ENCODE measurements around the gene PRX. TPM values are rescaled to one million over a fixed set of nuclear protein-coding genes. Genes with fewer than 3 reads are reported as not detected.

The PRX gene
- total and polyA plus RNA-seq, 2 experiments from 2014 or later: 4.2 TPM

DNA sequence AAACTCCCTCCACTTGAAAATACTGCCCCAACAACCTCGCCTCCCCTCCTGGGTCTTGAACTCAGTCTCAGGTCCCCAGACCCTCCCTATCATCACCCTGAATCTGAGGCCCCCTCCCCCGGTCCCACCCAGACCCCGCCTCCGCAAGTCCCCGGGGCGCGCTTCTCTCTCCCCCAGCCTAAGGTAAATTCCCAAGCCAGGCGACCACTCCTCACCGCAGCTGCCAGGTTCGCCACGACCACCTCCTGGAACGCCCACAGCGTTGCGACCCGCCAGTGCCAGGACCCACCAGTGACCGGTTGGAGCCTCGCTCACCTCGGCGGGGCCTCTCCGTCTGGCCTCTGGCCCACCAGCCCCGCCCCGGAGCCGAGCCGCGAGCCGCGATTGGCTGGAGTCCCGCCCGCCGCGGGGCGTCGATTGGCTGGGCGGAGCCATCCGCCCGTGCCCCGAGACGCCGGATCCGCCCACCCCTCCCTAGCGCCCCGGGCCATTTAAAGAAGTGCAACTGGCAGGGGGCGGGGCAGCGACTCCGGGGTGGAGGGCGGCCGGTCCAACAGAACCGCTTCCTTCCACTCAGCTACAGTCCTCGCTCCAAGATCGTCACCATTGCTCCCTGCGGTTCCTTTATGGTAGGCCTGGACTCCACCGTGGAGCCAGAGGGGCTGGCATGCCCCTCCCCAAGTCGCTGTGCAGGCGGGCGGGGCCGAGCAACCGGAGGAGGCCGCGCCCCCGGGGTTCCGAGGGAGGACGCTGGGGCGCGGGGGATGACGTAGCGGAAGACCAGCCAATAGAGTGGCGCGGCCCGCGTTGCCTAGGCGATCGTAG, 31.0 kb upstream of the PRX start, which contains the start of gene SERTAD3:
Gene SERTAD3, minus strand, starts transcription at position 336 of the 825 bp plus-strand sequence. CDS start 2,255 bp downstream, outside the sequence.
- peaks cover 20% of the 10 kb centered on the region for H3K27me3 Mint-ChIP-seq (ENCODE audit: insufficient read depth, low read depth, poor library complexity)

More for the DNA sequence above, 31.0 kb upstream of the PRX start, which contains the start of gene SERTAD3:
- peaks cover 22% of the 10 kb centered on the region for H3F3A ChIP-seq (replicated peaks; ENCODE audit: low read depth)
- H3K27me3 ChIP-seq (ENCODE audit: insufficient read depth): no peaks in the 10 kb centered on the region
- H3K27ac Mint-ChIP-seq: peak within 1 kb of the TSS; percentile 99
- peak within 1 kb of the TSS; percentile 100 for H3K4me2 ChIP-seq
- H3K4me3 ChIP-seq: peak within 1 kb of the TSS; percentile 100
- peak within 1 kb of the TSS; percentile 96 for H2AFZ ChIP-seq
- H3K9me3 Mint-ChIP-seq: peaks cover 3% of the 10 kb centered on the region; the same call in 2 of the 3 replicates
- ATAC-seq: peak; percentile 69
- peaks cover 8% of the 10 kb centered on the region; the same call in 1 of the 2 replicates for H4K20me1 ChIP-seq (replicated peaks; ENCODE audit: insufficient read depth)
- H3K79me2 ChIP-seq (replicated peaks; ENCODE audit: insufficient read depth): peaks cover 26% of the 10 kb centered on the region
- peaks cover 31% of the 10 kb centered on the region for H3K36me3 Mint-ChIP-seq (ENCODE audit: low read depth)
- peak; percentile 99 for DNase-seq (ENCODE audit: low spot score)
- H3K27ac ChIP-seq (ENCODE audit: low read depth): peak within 1 kb of the TSS; percentile 100
- H3K4me3 Mint-ChIP-seq: peak within 1 kb of the TSS; percentile 98
- no peaks in the 10 kb centered on the region for H3K9me2 ChIP-seq (ENCODE audit: insufficient read depth)
- peaks cover 28% of the 10 kb centered on the region for H3K4me1 Mint-ChIP-seq
- peaks cover 16% of the 10 kb centered on the region; the same call in 1 of the 2 replicates for H3K36me3 ChIP-seq (ENCODE audit: insufficient read depth)
- peaks cover 13% of the 10 kb centered on the region for H3K4me1 ChIP-seq (ENCODE audit: insufficient read depth)
- TF ChIP-seq POLR2AphosphoS5 (IDR thresholded peaks at IDR 0.05; ENCODE audit: low read depth) (peak; percentile 97), CREB1 (CRISPR knock-in tag; IDR thresholded peaks at IDR 0.05; ENCODE audit: low read depth) (peak; percentile 91), REST (IDR thresholded peaks at IDR 0.05; ENCODE audit: unreplicated experiment) (no peak), ETS1 (IDR thresholded peaks at IDR 0.05) (peak; percentile 38; the same call in 1 of the 2 replicates)
